IMR-90 (cell line): ENCODE results near the gene XPR1. TPM values are rescaled to one million over a fixed set of nuclear protein-coding genes. Genes with fewer than 3 reads are reported as not detected.

Experiments used
- ATAC-seq: fragments of 200-7000 bp; cut with Tn5 transposase; 2 replicates; pipeline ENCODE4 v1.9.1; 2020; ENCODE audit warnings: low read depth, mild to moderate bottlenecking, moderate library complexity
- BruUV-seq: library from RNA; stranded (reverse); fragments of 400-500 nt; replicated peaks from 2 replicates; lab custom pipeline; 2021; lab: Mats Ljungman, UMichigan
- CTCF ChIA-PET: fragments of 300-600 bp; formaldehyde crosslinking; extraction: SDS; loops from one replicate; lab custom pipeline; 2021; ENCODE audit warnings: antibody characterized with exemption; lab: Yijun Ruan, JAX
- POLR2A ChIA-PET: fragments of 300-600 bp; sonication (Branson Sonifier 250); formaldehyde crosslinking; loops from one replicate; lab custom pipeline; 2022; ENCODE audit warnings: antibody characterized with exemption; ENCODE audit not compliant: unreplicated experiment; lab: Charles Lee
- DNase-seq: peaks from one replicate; pipeline ENCODE4 v3.0.0; 2013
- H2AFZ ChIP-seq: replicated peaks from 2 replicates; pipeline ENCODE3; 2013; ENCODE audit warnings: low read length, mild to moderate bottlenecking; ENCODE audit not compliant: poor library complexity
- H2AK5ac ChIP-seq: 2 replicates; pipeline ENCODE4 v1.6.1; 2013; ENCODE audit warnings: low read depth, low read length, inconsistent platforms
- H2AK9ac ChIP-seq: replicated peaks from 2 replicates; pipeline ENCODE3; 2013; ENCODE audit warnings: mild to moderate bottlenecking, low read depth, low read length, moderate library complexity; ENCODE audit not compliant: poor library complexity
- H2BK120ac ChIP-seq: 2 replicates; pipeline ENCODE4 v1.6.1; 2013; ENCODE audit warnings: low read depth, low read length, inconsistent platforms
- H2BK15ac ChIP-seq: 3 replicates; pipeline ENCODE4 v1.6.1; 2013; ENCODE audit warnings: low read depth, low read length, inconsistent platforms
- H2BK20ac ChIP-seq: 2 replicates; pipeline ENCODE4 v1.6.1; 2013; ENCODE audit warnings: low read depth, mild to moderate bottlenecking, inconsistent platforms, low read length, moderate library complexity
- H2BK5ac ChIP-seq: 2 replicates; pipeline ENCODE4 v1.6.1; 2013; ENCODE audit warnings: mild to moderate bottlenecking, low read depth, low read length, inconsistent platforms; ENCODE audit not compliant: poor library complexity, severe bottlenecking
- H3K14ac ChIP-seq: replicated peaks from 2 replicates; pipeline ENCODE4 v1.6.1; 2013; ENCODE audit warnings: low read depth, low read length, inconsistent platforms
- H3K18ac ChIP-seq: 2 replicates; pipeline ENCODE4 v1.6.1; 2013; ENCODE audit warnings: low read depth, low read length, control low read depth
- H3K23ac ChIP-seq: 2 replicates; pipeline ENCODE4 v1.6.1; 2013; ENCODE audit warnings: low read depth, low read length, inconsistent platforms
- H3K27ac ChIP-seq: 2 replicates; pipeline ENCODE4 v1.5.1; 2013; ENCODE audit warnings: mild to moderate bottlenecking, control low read depth, low read length; ENCODE audit not compliant: insufficient read depth
- H3K27me3 ChIP-seq: 2 replicates; pipeline ENCODE4 v1.6.1; 2013; ENCODE audit warnings: low read length; ENCODE audit not compliant: control insufficient read depth, insufficient read depth
- H3K36me3 ChIP-seq: 2 replicates; pipeline ENCODE4 v1.6.1; 2013; ENCODE audit warnings: low read length, mixed read lengths; ENCODE audit not compliant: control insufficient read depth, insufficient read depth
- H3K4ac ChIP-seq: 2 replicates; pipeline ENCODE4 v1.6.1; 2013; ENCODE audit warnings: low read depth, low read length, inconsistent platforms
- H3K4me1 ChIP-seq: 2 replicates; pipeline ENCODE4 v1.6.1; 2013; ENCODE audit warnings: low read length, mixed read lengths; ENCODE audit not compliant: control insufficient read depth, insufficient read depth
- H3K4me2 ChIP-seq: 2 replicates; pipeline ENCODE4 v1.6.1; 2013; ENCODE audit warnings: low read depth, mild to moderate bottlenecking, control low read depth, low read length, moderate library complexity
- H3K4me3 ChIP-seq: 2 replicates; pipeline ENCODE4 v1.5.1; 2013; ENCODE audit warnings: low read depth, mild to moderate bottlenecking, control low read depth, low read length, moderate library complexity; ENCODE audit not compliant: insufficient read depth
- H3K56ac ChIP-seq: 2 replicates; pipeline ENCODE4 v1.6.1; 2013; ENCODE audit warnings: low read length, inconsistent platforms; ENCODE audit not compliant: insufficient read depth; ENCODE audit errors: extremely low read depth
- H3K79me1 ChIP-seq, 2 experiments: 2 replicates each; pipeline ENCODE4 v1.6.1; 2013; ENCODE audit warnings: low read length in 2 of 2, inconsistent platforms in 1 of 2, low read depth in 1 of 2
- H3K9ac ChIP-seq: 2 replicates; pipeline ENCODE4 v1.6.1; 2013; ENCODE audit warnings: low read depth, low read length, control low read depth
- H3K9me1 ChIP-seq: 2 replicates; pipeline ENCODE4 v1.6.1; 2013; ENCODE audit warnings: low read length, inconsistent platforms; ENCODE audit not compliant: insufficient read depth
- H3K9me3 ChIP-seq: 2 replicates; pipeline ENCODE4 v1.6.1; 2013; ENCODE audit warnings: low read length; ENCODE audit not compliant: control insufficient read depth, insufficient read depth
- H4K20me1 ChIP-seq: 2 replicates; pipeline ENCODE4 v1.6.1; 2013; ENCODE audit warnings: low read length, inconsistent platforms; ENCODE audit not compliant: insufficient read depth
- H4K5ac ChIP-seq: 2 replicates; pipeline ENCODE4 v1.6.1; 2013; ENCODE audit warnings: mild to moderate bottlenecking, low read depth, low read length, control low read depth
- H4K8ac ChIP-seq, 2 experiments: 2 replicates each; pipeline ENCODE4 v1.6.1; 2013; ENCODE audit warnings: low read depth in 2 of 2, low read length in 2 of 2, control low read depth in 1 of 2, inconsistent platforms in 1 of 2
- H4K91ac ChIP-seq: 2 replicates; pipeline ENCODE4 v1.6.1; 2013; ENCODE audit warnings: low read depth, low read length, inconsistent platforms; ENCODE audit not compliant: insufficient read depth
- FOS ChIP-seq: fragments of 150-350 bp; IDR thresholded peaks from 2 replicates; pipeline ENCODE4 v1.6.1; 2016; ENCODE audit warnings: low read depth, low read length
- WGBS, 2 experiments: methylation state at CpG; one replicate each; pipeline versions ENCODE4 v1.1.5 to v1.1.7; 2013; ENCODE audit warnings: missing lambda C conversion rate in 2 of 2; ENCODE audit not compliant: insufficient read length in 1 of 2; ENCODE audit errors: extremely low coverage in 2 of 2; 5-methylcytosine and 5-hydroxymethylcytosine counted together
- dilution Hi-C: fragments of 300-500 bp; cut with HindIII; formaldehyde crosslinking; loops from one replicate; pipeline ENCODE4 v1.14.3; 2018; ENCODE audit warnings: low sequenced_read_pairs; ENCODE audit not compliant: unreplicated experiment
- in situ Hi-C: fragments of 300-500 bp; cut with MboI; formaldehyde crosslinking; loops from 3 replicates; pipeline ENCODE4 v1.14.3; 2019; ENCODE audit warnings: low sequenced_read_pairs, inconsistent platforms, mixed read lengths
- intact Hi-C: fragments of 100-400 bp; cut with micrococcal nuclease; formaldehyde crosslinking; loops from 2 replicates; pipeline ENCODE4 v1.10.0; 2022
- polyA plus RNA-seq, 3 experiments: library from polyadenylated mRNA; depleted of rRNA; stranded (reverse); fragments of >200 nt; gene quantifications; 2 replicates each; pipeline ENCODE4 v1.2.3, GENCODE V29; 2012; ENCODE audit warnings: low replicate concordance in 1 of 3
- total RNA-seq: library from RNA; depleted of rRNA; stranded (reverse); fragments of >200 nt; gene quantifications from 2 replicates; pipeline ENCODE4 v1.2.3, GENCODE V29; 2012

The XPR1 gene
- total and polyA plus RNA-seq, 2 of the 4 experiments (the other 2 are of a cell fraction): 11.8 to 25.1 TPM

DNA sequence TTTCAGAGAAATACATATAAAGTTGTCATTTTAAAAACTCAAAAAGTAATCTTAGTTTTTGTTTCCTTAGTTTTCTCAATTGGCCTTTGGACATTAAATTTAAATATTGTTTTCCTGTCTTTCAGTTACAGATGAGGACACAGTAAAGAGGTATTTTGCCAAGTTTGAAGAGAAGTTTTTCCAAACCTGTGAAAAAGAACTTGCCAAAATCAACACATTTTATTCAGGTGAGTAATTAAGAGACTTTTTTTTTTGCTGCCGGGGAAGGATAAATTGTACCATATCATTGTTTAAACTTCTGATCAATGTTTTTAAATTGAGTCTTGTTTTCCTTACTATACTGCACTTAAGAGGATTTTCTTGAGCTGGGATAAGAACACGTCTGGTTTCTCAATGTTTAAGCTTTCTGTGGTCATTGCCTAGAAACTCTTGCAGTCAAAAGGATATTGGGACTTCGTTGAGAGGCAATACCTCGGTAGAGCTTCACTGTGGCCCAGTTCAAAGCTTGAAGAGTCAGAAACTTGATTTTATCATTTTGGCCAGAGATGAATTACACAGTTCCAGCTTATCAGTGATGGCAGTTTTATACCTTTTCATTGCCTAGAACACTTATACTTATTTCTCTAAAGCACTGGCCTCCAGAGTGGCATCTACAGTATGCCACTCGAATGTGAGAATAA is 155.9 kb downstream of the XPR1 start:
- 100% methylated on average over 2 of the region's 5 CpGs; no CpG with 5 or more reads in 1 of the 2 experiments for WGBS, 2 experiments
- dilution Hi-C loops: no loop called here
- H3K79me1 ChIP-seq: peaks cover 10 to 27% of the 10 kb centered on the region in 2 experiments; a peak in 3 of 4 replicates
- H3K23ac ChIP-seq: no peak overlapping the region
- no peak overlapping the region; the same call in 1 of the 2 replicates for H3K14ac ChIP-seq
- H3K4ac ChIP-seq: no peak overlapping the region
- DNase-seq: no peak
- no peak for ATAC-seq
- no peak overlapping the region for H2BK15ac ChIP-seq
- intact Hi-C loops: no loop called here
- H3K18ac ChIP-seq: no peak overlapping the region
- H3K4me1 ChIP-seq: peaks cover 7% of the 10 kb centered on the region
- CTCF ChIA-PET: interaction anchor here (0.7 kb wide), 1 partner anchor 17 kb away, joined by 5 read pairs; no protein-coding TSS in a partner anchor
- no peak overlapping the region for H2AK5ac ChIP-seq
- no peak overlapping the region for H2AK9ac ChIP-seq
- no peak overlapping the region for H3K4me2 ChIP-seq
- no peak overlapping the region for H3K27ac ChIP-seq
- H2AFZ ChIP-seq: no peak overlapping the region
- 0 out of 2 replicates have a peak, but pooled peaks cover 2% of the 10 kb centered on the region for H4K20me1 ChIP-seq
- H3K9me3 ChIP-seq: no peaks in the 10 kb centered on the region
- no TSS peak for BruUV-seq
- H2BK120ac ChIP-seq: no peak overlapping the region
- no peaks in the 10 kb centered on the region for H3K27me3 ChIP-seq
- in situ Hi-C loops: no loop called here
- H2BK20ac ChIP-seq: no peak overlapping the region
- H4K5ac ChIP-seq: no peak overlapping the region
- no peak overlapping the region; a peak in 1 of 4 replicates for H4K8ac ChIP-seq
- H3K9ac ChIP-seq: no peak overlapping the region
- no peak for TF ChIP-seq FOS
- no peak overlapping the region for H3K56ac ChIP-seq
- no peak overlapping the region for H4K91ac ChIP-seq
- H3K9me1 ChIP-seq: peaks cover 2% of the 10 kb centered on the region; the same call in 1 of the 2 replicates
- no peak overlapping the region for H3K4me3 ChIP-seq
- H2BK5ac ChIP-seq: no peak overlapping the region
- POLR2A ChIA-PET: no interaction called here
- H3K36me3 ChIP-seq: 0 out of 2 replicates have a peak, but pooled peaks cover 1% of the 10 kb centered on the region
